ENCODE measurements around the gene RERE. TPM values are rescaled to one million over a fixed set of nuclear protein-coding genes. Genes with fewer than 3 reads are reported as not detected.

RERE gene
- total RNA-seq, 2 donors from 2014 or later: 102 to 108 TPM

DNA sequence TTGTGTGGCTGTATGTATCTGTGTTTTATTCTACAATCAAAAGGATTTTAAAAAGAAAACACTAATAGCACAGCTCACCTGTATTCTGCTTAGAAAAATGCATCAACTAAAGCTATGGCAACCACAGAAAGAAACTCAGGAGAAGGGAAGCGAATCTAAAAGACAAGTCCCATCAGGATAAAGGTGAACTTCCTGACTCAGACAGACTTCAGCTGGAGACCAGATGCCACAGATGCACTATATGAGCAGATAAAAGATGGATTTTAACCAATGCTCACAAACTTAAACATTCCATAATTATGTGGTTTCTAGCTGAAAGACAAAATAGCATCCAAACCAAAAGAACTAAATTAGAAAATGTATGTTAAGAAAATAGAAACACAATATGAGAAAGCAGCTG lies 231.0 kb downstream of the RERE start:
- DNase-seq (no peak), ATAC-seq (no peak)
- Mint-ChIP-seq H3K27ac (peak overlapping the region; percentile 27), H3K4me3 (no peak overlapping the region), H3K27me3 (no peaks in the 10 kb centered on the region), H3K4me1 (peaks cover 15% of the 10 kb centered on the region), H3K36me3 (ENCODE audit: low read depth) (peaks cover 7% of the 10 kb centered on the region)
- no peaks in the 10 kb centered on the region for H3K9me3 ChIP-seq (ENCODE audit: control insufficient read depth, low read length, poor library complexity, severe bottlenecking)

DNA sequence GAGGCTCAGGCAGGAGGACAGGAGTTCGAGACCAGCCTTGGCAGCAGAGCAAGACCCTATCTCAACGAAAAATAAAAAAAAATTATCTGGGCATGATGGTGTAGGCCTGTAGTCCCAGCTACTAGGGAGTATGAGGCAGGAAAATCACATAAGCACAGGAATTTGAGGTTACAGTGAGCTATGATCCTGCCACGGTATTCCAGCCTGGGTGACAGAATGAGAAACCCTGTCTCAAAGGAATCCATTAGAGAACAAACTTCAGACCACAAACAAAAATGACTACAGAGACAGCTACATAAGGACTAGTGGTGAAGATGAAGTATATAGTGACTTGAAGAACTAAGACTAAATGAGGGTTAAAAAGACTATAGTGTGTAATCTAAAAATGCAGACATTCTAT lies 233.1 kb downstream of the RERE start:
- peaks cover 7% of the 10 kb centered on the region for H3K36me3 Mint-ChIP-seq (ENCODE audit: low read depth)
- no peak overlapping the region for H3K4me3 Mint-ChIP-seq
- ATAC-seq (no peak), DNase-seq (no peak)
- H3K27ac Mint-ChIP-seq: peak overlapping the region; percentile 11
- H3K27me3 Mint-ChIP-seq: no peaks in the 10 kb centered on the region
- H3K9me3 ChIP-seq (ENCODE audit: control insufficient read depth, low read length, poor library complexity, severe bottlenecking): no peaks in the 10 kb centered on the region
- H3K4me1 Mint-ChIP-seq: peaks cover 14% of the 10 kb centered on the region

DNA sequence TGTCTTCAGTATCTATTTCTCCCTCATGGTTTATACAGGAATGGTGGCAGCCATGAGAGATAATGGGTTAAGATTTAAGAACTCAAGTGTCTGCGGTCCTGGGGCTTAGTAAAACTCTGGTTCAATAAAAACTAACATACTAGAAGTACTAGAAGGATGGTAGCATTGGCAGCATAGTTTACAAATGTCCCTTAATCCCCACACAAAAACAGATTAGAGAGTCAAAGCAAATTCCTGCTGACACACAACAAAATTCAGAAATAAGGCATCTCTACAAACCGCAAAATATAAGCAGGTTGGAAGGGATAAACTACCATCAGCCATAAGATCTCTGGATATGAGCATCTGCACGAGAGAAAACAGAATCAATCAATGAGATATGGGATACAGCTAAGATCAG lies 234.4 kb downstream of the RERE start:
- Mint-ChIP-seq H3K36me3 (ENCODE audit: low read depth) (peaks cover 7% of the 10 kb centered on the region), H3K4me3 (no peak overlapping the region), H3K27me3 (no peaks in the 10 kb centered on the region), H3K4me1 (peaks cover 12% of the 10 kb centered on the region), H3K27ac (no peak overlapping the region)
- DNase-seq: no peak
- no peak for ATAC-seq
- no peaks in the 10 kb centered on the region for H3K9me3 ChIP-seq (ENCODE audit: control insufficient read depth, low read length, poor library complexity, severe bottlenecking)

DNA sequence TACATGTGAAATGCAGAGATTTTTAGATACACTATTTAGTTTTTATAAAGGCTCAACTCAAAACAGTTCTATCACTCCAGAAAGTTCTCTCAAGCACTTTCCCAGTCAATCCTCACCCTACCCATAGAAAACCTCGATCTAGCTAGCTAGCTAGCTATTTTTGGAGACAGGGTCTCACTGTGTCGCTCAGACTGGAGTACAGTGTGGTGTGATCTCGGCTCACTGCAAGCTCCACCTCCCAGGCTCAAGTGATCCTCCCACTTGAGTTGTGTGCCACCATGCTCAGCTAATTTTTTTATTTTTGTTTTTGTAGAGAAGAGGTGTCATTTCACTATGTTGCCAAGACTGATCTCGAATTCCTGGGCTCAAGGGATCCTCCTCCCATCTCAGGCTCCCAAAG lies 236.9 kb downstream of the RERE start:
- no peaks in the 10 kb centered on the region for H3K27me3 Mint-ChIP-seq
- no peaks in the 10 kb centered on the region for H3K9me3 ChIP-seq (ENCODE audit: control insufficient read depth, low read length, poor library complexity, severe bottlenecking)
- no peak for DNase-seq
- no peak for ATAC-seq
- H3K36me3 Mint-ChIP-seq (ENCODE audit: low read depth): peaks cover 3% of the 10 kb centered on the region
- no peak overlapping the region for H3K4me3 Mint-ChIP-seq
- no peak overlapping the region for H3K27ac Mint-ChIP-seq
- H3K4me1 Mint-ChIP-seq: peaks cover 4% of the 10 kb centered on the region

DNA sequence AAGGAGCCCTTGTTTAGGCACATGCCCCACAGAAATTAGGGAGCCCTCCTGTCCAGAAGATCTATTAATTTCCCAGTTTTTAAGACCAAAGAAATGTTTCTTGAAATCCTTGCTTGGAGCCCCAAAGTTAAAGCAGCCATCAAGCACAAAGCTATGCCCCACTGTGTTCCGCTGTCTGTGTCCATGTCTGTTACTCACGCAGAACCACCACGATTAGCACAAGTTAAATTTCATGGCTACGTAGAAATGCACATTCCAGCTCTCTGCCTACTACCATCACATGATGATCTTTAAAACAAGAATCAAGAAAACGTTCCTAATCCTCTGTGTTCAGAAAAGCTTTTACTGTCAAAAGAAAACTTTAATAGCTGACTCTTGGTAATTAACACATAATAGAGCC lies 238.5 kb downstream of the RERE start:
- Mint-ChIP-seq H3K27ac (no peak overlapping the region), H3K4me3 (no peak overlapping the region), H3K27me3 (no peaks in the 10 kb centered on the region), H3K4me1 (no peaks in the 10 kb centered on the region), H3K36me3 (ENCODE audit: low read depth) (peaks cover 3% of the 10 kb centered on the region)
- no peak for ATAC-seq
- no peaks in the 10 kb centered on the region for H3K9me3 ChIP-seq (ENCODE audit: control insufficient read depth, low read length, poor library complexity, severe bottlenecking)
- DNase-seq: no peak

DNA sequence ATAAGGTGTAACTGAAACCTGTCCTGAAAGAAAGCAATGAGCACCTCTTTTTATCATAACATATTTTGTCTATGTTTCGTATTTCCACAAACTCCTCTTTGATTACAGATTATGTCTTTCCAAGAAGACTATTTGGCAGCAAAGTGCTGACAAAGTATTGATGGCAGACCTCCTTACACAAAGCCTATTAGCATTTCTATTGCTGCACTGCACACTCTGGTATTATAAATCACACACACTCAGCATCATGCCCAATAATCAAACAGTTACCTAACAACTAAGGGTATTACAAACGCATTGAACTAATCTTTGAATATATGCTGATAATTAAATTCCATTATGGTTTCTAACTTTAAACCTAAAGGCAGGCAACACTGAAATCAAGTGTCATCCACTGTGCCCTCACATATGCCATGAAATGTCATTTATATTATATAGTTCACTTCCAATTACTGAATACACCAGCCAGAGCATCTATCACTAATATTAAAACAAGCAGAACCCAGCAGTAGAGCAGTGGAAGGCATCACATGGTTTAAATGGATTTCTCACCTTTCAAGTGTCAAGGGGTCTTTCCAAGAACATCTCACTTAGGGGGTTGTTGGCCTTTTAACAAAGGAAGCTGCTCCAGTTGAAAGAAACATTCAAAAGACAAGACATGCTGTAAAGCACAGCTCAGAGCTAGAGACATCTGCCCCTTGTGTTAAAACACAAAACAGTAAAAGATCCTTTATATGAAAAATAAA lies 239.1 kb downstream of the RERE start:
- ATAC-seq: no peak
- no peak for DNase-seq
- no peaks in the 10 kb centered on the region for H3K4me1 Mint-ChIP-seq
- no peaks in the 10 kb centered on the region for H3K27me3 Mint-ChIP-seq
- no peak overlapping the region for H3K4me3 Mint-ChIP-seq
- peaks cover 3% of the 10 kb centered on the region for H3K36me3 Mint-ChIP-seq (ENCODE audit: low read depth)
- no peaks in the 10 kb centered on the region for H3K9me3 ChIP-seq (ENCODE audit: control insufficient read depth, low read length, poor library complexity, severe bottlenecking)
- H3K27ac Mint-ChIP-seq: no peak overlapping the region

DNA sequence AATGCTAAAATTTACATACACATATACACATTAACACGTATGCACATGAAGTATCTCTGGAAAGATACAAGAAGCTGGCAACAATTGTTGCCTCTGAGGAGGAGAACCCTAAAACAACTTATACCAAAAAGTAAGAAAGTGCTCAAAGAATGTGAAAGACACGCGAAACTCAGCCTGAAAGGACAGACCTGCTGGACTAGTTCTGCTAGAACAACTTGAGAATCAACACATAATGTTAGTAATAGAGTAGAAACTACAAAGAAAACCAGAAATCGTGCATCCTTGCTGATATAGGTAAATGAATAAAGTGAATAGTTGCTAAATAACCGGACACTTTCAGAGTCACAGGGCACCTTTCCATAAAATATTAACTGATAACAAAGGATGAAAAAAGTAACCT lies 242.5 kb downstream of the RERE start:
- no peak for DNase-seq
- no peak for ATAC-seq
- H3K27me3 Mint-ChIP-seq: no peaks in the 10 kb centered on the region
- H3K4me1 Mint-ChIP-seq: peaks cover 2% of the 10 kb centered on the region
- H3K27ac Mint-ChIP-seq: no peak overlapping the region
- H3K36me3 Mint-ChIP-seq (ENCODE audit: low read depth): no peaks in the 10 kb centered on the region
- H3K4me3 Mint-ChIP-seq: no peak overlapping the region
- H3K9me3 ChIP-seq (ENCODE audit: control insufficient read depth, low read length, poor library complexity, severe bottlenecking): no peaks in the 10 kb centered on the region

DNA sequence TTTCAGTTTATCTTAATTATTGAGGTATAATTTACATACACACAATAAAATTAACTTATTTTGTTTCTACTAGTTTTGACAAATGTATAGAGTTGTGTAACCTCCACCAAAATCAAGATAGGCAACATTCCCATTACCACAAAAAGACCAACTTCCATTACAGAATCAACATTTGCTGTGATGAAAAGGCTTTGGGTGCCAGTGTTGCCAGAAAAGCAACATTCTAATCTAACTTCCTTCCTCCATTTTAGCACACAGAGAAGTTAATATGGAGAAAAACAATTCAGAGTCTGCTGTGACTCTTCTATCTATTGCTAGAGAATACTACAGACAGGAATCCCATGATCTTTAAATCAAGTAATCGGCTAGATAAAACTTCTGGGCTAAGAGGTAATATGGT lies 245.3 kb downstream of the RERE start:
- DNase-seq (no peak), ATAC-seq (no peak)
- no peaks in the 10 kb centered on the region for H3K9me3 ChIP-seq (ENCODE audit: control insufficient read depth, low read length, poor library complexity, severe bottlenecking)
- Mint-ChIP-seq H3K4me3 (no peak overlapping the region), H3K27ac (peak overlapping the region; percentile 34), H3K36me3 (ENCODE audit: low read depth) (no peaks in the 10 kb centered on the region), H3K4me1 (peaks cover 2% of the 10 kb centered on the region), H3K27me3 (no peaks in the 10 kb centered on the region)

DNA sequence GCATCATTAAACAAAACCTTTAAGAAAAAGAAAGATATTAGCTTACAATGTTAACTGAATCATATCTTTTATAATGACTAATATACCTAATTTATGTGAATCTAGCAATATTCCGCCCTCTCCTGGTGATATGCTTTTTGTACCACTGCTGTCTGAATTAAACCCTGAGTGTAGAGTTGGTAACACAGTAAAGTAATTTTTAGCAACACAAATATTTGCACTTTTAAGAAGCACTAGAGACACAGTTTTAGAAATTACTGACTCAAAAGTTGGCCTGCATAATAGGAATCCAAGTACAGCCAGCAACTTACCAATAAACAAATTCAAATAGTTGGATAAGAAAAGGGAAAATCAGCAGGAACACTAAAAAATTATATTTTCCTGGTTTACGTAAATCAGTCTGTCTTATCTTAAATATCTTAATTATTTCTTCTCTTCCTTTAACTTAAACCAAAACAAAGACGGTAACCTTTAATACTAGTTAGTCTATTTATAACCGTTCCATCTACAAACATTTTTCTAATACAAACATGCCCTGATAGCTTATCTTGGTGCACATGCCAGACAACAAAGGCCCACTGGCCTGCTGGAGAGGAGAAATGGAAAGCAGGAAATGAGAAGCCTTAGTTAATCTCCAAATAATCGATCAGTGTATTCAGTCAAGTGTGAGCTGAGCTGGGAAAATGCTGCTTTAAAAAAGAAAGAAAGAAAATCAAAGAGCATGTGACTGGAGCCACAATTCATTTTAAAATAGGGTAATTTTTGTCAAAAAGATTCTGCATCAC lies 246.0 kb downstream of the RERE start:
- H3K9me3 ChIP-seq (ENCODE audit: control insufficient read depth, low read length, poor library complexity, severe bottlenecking): no peaks in the 10 kb centered on the region
- ATAC-seq (no peak), DNase-seq (no peak)
- H3K27ac Mint-ChIP-seq: no peak overlapping the region
- peaks cover 2% of the 10 kb centered on the region for H3K4me1 Mint-ChIP-seq
- no peaks in the 10 kb centered on the region for H3K36me3 Mint-ChIP-seq (ENCODE audit: low read depth)
- no peak overlapping the region for H3K4me3 Mint-ChIP-seq
- no peaks in the 10 kb centered on the region for H3K27me3 Mint-ChIP-seq

DNA sequence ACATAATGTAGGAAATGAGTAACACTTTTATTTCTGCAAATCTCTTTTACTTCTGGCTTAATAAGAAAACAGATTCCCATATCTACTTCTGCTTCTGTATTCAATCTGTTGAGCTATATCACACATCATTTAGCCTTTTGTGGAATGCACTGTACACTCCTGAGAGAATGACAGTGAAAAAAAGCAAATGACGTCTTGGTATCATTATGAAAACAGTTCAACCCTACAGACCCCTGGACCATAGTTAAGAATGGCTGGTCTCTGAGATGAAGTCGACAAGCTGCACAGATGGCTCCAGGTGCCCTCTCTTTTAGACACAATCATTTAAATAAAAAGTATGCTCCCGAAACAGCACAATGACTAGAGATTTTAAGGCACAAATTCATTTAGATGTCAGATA lies 247.0 kb downstream of the RERE start:
- H3K4me3 Mint-ChIP-seq: no peak overlapping the region
- H3K36me3 Mint-ChIP-seq (ENCODE audit: low read depth): no peaks in the 10 kb centered on the region

DNA sequence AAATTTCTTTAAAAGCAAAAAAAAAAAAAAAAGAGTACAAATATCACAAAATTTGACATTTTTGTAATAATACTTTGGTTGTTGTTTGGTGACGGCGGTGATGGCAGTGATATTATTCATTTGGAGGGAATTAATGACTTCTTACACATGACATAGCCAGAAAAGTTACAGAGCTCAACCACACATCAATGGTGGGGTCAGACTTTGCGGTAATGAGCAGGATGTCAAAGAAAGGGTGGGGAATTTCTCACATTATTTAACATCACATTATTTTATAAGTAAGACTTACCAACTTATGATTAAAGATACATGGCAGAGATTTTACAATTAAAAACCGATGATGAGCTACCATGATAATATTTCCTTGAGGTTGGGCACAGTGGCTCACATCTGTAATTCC lies 248.2 kb downstream of the RERE start:
- peaks cover 2% of the 10 kb centered on the region for H3K4me1 Mint-ChIP-seq
- DNase-seq (no peak), ATAC-seq (no peak)
- no peak overlapping the region for H3K4me3 Mint-ChIP-seq
- no peaks in the 10 kb centered on the region for H3K9me3 ChIP-seq (ENCODE audit: control insufficient read depth, low read length, poor library complexity, severe bottlenecking)
- H3K27ac Mint-ChIP-seq: no peak overlapping the region
- no peaks in the 10 kb centered on the region for H3K36me3 Mint-ChIP-seq (ENCODE audit: low read depth)
- no peaks in the 10 kb centered on the region for H3K27me3 Mint-ChIP-seq

More for the DNA sequence above, 247.0 kb downstream of the RERE start:
- DNase-seq (no peak), ATAC-seq (no peak)
- Mint-ChIP-seq H3K27ac (no peak overlapping the region), H3K27me3 (no peaks in the 10 kb centered on the region), H3K4me1 (peaks cover 2% of the 10 kb centered on the region)
- H3K9me3 ChIP-seq (ENCODE audit: control insufficient read depth, low read length, poor library complexity, severe bottlenecking): no peaks in the 10 kb centered on the region

DNA sequence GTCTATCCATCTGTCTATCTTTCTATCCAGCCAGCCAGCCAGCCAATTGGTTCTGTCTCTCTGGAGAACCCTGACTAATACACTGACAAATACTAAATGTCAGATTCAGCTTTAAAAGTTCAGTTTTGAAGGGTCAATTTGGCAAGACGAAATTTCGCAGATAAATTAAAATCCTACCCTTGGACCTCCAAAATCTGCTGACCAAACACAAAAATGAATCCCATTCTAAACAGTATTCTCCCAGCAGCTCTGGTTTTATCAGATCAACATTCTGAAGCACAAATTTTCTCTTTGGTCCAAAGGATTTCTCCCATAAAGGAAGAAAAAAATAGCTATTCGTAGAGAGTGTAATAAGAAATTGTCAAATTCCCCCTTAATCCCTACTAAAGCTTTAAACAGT lies 248.6 kb downstream of the RERE start:
- H3K27me3 Mint-ChIP-seq: no peaks in the 10 kb centered on the region

DNA sequence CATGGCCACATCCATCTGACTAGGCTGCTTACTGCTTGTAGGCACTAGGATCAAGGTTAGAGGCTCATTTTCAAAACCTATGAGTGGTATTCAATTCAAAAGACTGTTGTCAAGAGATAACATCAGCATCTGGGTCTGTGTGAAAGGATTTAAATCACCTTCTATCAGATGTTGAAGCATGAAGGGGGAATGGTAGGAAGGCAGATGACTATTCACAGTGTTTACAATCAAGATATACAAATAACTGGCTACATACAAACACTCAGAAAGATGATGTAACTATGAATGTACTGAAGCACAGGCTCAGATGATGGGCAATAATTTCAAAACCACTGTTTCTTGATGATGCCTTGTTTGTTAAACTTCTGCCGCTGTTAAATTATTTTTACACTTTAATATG lies 250.3 kb downstream of the RERE start:
- Mint-ChIP-seq H3K4me3 (no peak overlapping the region), H3K27me3 (no peaks in the 10 kb centered on the region), H3K27ac (peak overlapping the region; percentile 47), H3K4me1 (peaks cover 5% of the 10 kb centered on the region), H3K36me3 (ENCODE audit: low read depth) (no peaks in the 10 kb centered on the region)
- H3K9me3 ChIP-seq (ENCODE audit: control insufficient read depth, low read length, poor library complexity, severe bottlenecking): no peaks in the 10 kb centered on the region
- no peak for ATAC-seq
- DNase-seq: no peak

More for the DNA sequence above, 248.6 kb downstream of the RERE start:
- DNase-seq (no peak), ATAC-seq (no peak)
- H3K4me1 Mint-ChIP-seq: peaks cover 2% of the 10 kb centered on the region
- no peaks in the 10 kb centered on the region for H3K36me3 Mint-ChIP-seq (ENCODE audit: low read depth)
- no peak overlapping the region for H3K27ac Mint-ChIP-seq
- no peaks in the 10 kb centered on the region for H3K9me3 ChIP-seq (ENCODE audit: control insufficient read depth, low read length, poor library complexity, severe bottlenecking)
- no peak overlapping the region for H3K4me3 Mint-ChIP-seq

DNA sequence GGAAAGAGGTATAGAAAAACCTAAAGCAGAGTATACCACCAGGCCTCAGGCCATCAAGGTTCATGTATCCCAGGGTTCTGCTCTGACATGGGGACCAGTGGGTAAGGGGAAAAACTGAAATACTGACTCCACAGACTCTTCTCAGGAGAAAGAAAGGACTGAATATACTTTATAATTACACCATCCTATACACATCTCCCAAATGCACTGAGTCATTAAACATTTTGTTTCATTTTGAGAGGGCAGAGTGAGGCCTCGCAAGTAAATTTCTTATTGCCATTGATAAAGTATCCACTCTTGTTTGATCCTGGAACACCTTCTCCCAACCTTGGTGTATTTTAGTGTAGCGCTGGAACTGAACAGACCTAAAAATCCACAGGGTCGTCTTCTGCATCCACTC lies 251.6 kb downstream of the RERE start:
- H3K27ac Mint-ChIP-seq: no peak overlapping the region
- H3K27me3 Mint-ChIP-seq: no peaks in the 10 kb centered on the region
- no peaks in the 10 kb centered on the region for H3K9me3 ChIP-seq (ENCODE audit: control insufficient read depth, low read length, poor library complexity, severe bottlenecking)
- DNase-seq: no peak
- no peaks in the 10 kb centered on the region for H3K36me3 Mint-ChIP-seq (ENCODE audit: low read depth)
- H3K4me1 Mint-ChIP-seq: peaks cover 8% of the 10 kb centered on the region
- no peak overlapping the region for H3K4me3 Mint-ChIP-seq
- no peak for ATAC-seq
